Neural progenitor cell (in vitro differentiated cells): ENCODE results near the gene ACOX3. TPM values are rescaled to one million over a fixed set of nuclear protein-coding genes. Genes with fewer than 3 reads are reported as not detected.

Source experiments
- DNase-seq: peaks from one replicate; pipeline ENCODE4 v3.0.0-alpha.2; 2016; ENCODE audit warnings: low spot score
- H2AFZ ChIP-seq: fragments of 200-600 bp; sonication (generic); replicated peaks from 2 replicates; pipeline ENCODE4 v1.6.1; 2016; ENCODE audit warnings: antibody characterized with exemption
- H3F3A ChIP-seq: fragments of 200-600 bp; sonication (generic); 2 replicates; pipeline ENCODE4 v1.6.1; 2016; ENCODE audit warnings: antibody characterized with exemption, low read depth
- H3K27ac ChIP-seq: fragments of 200-600 bp; sonication (generic); 2 replicates; pipeline ENCODE4 v1.5.1; 2016; ENCODE audit warnings: mild to moderate bottlenecking
- H3K27me3 ChIP-seq: fragments of 200-600 bp; sonication (generic); 2 replicates; pipeline ENCODE4 v1.6.1; 2016; ENCODE audit warnings: mild to moderate bottlenecking, moderate library complexity
- H3K36me3 ChIP-seq: fragments of 200-600 bp; sonication (generic); 2 replicates; pipeline ENCODE4 v1.5.1; 2016
- H3K4me1 ChIP-seq: fragments of 200-600 bp; sonication (generic); 2 replicates; pipeline ENCODE4 v1.6.1; 2016; ENCODE audit warnings: mixed run types
- H3K4me2 ChIP-seq: fragments of 200-600 bp; sonication (generic); 2 replicates; pipeline ENCODE4 v1.6.1; 2016
- H3K4me3 ChIP-seq: fragments of 200-600 bp; sonication (generic); 2 replicates; pipeline ENCODE4 v1.5.1; 2016
- H3K79me2 ChIP-seq: fragments of 200-600 bp; sonication (generic); 2 replicates; pipeline ENCODE4 v1.6.1; 2016; ENCODE audit warnings: low read depth
- H3K9ac ChIP-seq: fragments of 200-600 bp; sonication (generic); 2 replicates; pipeline ENCODE4 v1.6.1; 2016
- H3K9me3 ChIP-seq: fragments of 200-600 bp; sonication (generic); 2 replicates; pipeline ENCODE4 v1.5.1; 2016; ENCODE audit warnings: low read depth
- H4K20me1 ChIP-seq: fragments of 200-600 bp; sonication (generic); 2 replicates; pipeline ENCODE4 v1.6.1; 2016; ENCODE audit warnings: low read depth
- H3K27ac Mint-ChIP-seq: 3 replicates; pipeline ENCODE4 v1.8.0; 2021; ENCODE audit warnings: mixed read lengths
- H3K27me3 Mint-ChIP-seq: 2 replicates; pipeline ENCODE4 v1.8.0; 2022; ENCODE audit warnings: low read depth, mild to moderate bottlenecking, inconsistent platforms, moderate library complexity, mixed read lengths; ENCODE audit not compliant: insufficient read depth
- H3K36me3 Mint-ChIP-seq: 3 replicates; pipeline ENCODE4 v1.8.0; 2021; ENCODE audit warnings: mixed read lengths
- H3K4me1 Mint-ChIP-seq: 3 replicates; pipeline ENCODE4 v1.8.0; 2021; ENCODE audit warnings: mixed read lengths
- H3K4me3 Mint-ChIP-seq: 3 replicates; pipeline ENCODE4 v1.8.0; 2021; ENCODE audit warnings: mild to moderate bottlenecking, moderate library complexity, mixed read lengths
- H3K9me3 Mint-ChIP-seq: 3 replicates; pipeline ENCODE4 v1.8.0; 2020; ENCODE audit warnings: mixed read lengths
- CTCF ChIP-seq: fragments of 200-600 bp; sonication (generic); IDR thresholded peaks from 2 replicates; pipeline ENCODE4 v1.5.1; 2017; ENCODE audit warnings: antibody characterized with exemption, mild to moderate bottlenecking
- EZH2 ChIP-seq: fragments of 200-600 bp; sonication (generic); IDR thresholded peaks from 2 replicates; pipeline ENCODE4 v1.6.1; 2017; ENCODE audit warnings: antibody characterized with exemption, mild to moderate bottlenecking, moderate library complexity
- EZH2phosphoT487 ChIP-seq: fragments of 200-600 bp; sonication (generic); IDR thresholded peaks from 2 replicates; pipeline ENCODE4 v1.6.1; 2017; ENCODE audit warnings: antibody characterized with exemption
- total RNA-seq: library from RNA; depleted of rRNA; stranded (reverse); fragments of >200 nt; gene quantifications from 2 replicates; pipeline ENCODE4 v1.2.3, GENCODE V29; 2015; ENCODE audit warnings: low replicate concordance

ACOX3 gene
- total RNA-seq, 1 donor from 2014 or later: 14.0 TPM

- Mint-ChIP-seq H3K4me1 (no peaks in the 10 kb centered on the region), H3K27me3 (peaks cover 4% of the 10 kb centered on the region), H3K36me3 (no peaks in the 10 kb centered on the region), H3K9me3 (peaks cover 17% of the 10 kb centered on the region), H3K27ac (no peak overlapping the region), H3K4me3 (no peak overlapping the region)
- Histone ChIP-seq H3K27ac (no peak overlapping the region), H3K4me3 (no peak overlapping the region), H3K9me3 (no peaks in the 10 kb centered on the region), H3K79me2 (no peaks in the 10 kb centered on the region), H3K4me1 (no peaks in the 10 kb centered on the region), H3K27me3 (no peaks in the 10 kb centered on the region), H2AFZ (no peak overlapping the region), H3K9ac (no peak overlapping the region), H4K20me1 (no peaks in the 10 kb centered on the region), H3F3A (no peaks in the 10 kb centered on the region), H3K36me3 (no peaks in the 10 kb centered on the region), H3K4me2 (no peak overlapping the region)
- TF ChIP-seq CTCF (no peak), EZH2 (no peak), EZH2phosphoT487 (no peak)
- no peak for DNase-seq
Measured at GRCh38 chr4:8328866-8329559, 111.5 kb downstream of the ACOX3 start.

- peaks cover 4% of the 10 kb centered on the region for H3K27me3 Mint-ChIP-seq
- no peaks in the 10 kb centered on the region for H3K4me1 Mint-ChIP-seq
- Histone ChIP-seq H3K9me3 (no peaks in the 10 kb centered on the region), H3F3A (no peaks in the 10 kb centered on the region), H3K79me2 (no peaks in the 10 kb centered on the region), H3K4me2 (no peak overlapping the region), H3K4me3 (no peak overlapping the region), H3K27ac (no peak overlapping the region), H4K20me1 (no peaks in the 10 kb centered on the region), H2AFZ (no peak overlapping the region), H3K4me1 (no peaks in the 10 kb centered on the region), H3K9ac (no peak overlapping the region), H3K36me3 (no peaks in the 10 kb centered on the region), H3K27me3 (no peaks in the 10 kb centered on the region)
- TF ChIP-seq CTCF (no peak), EZH2phosphoT487 (no peak), EZH2 (no peak)
- DNase-seq: no peak
- H3K9me3 Mint-ChIP-seq: peaks cover 20% of the 10 kb centered on the region
- H3K27ac Mint-ChIP-seq: no peak overlapping the region
- H3K36me3 Mint-ChIP-seq: no peaks in the 10 kb centered on the region
- H3K4me3 Mint-ChIP-seq: no peak overlapping the region
Measured at GRCh38 chr4:8328456-8328855, 112.1 kb downstream of the ACOX3 start.

- no peaks in the 10 kb centered on the region for H3K27me3 Mint-ChIP-seq
- DNase-seq: no peak
- H4K20me1 ChIP-seq: no peaks in the 10 kb centered on the region
- no peaks in the 10 kb centered on the region for H3K36me3 ChIP-seq
- H3K79me2 ChIP-seq: no peaks in the 10 kb centered on the region
- no peaks in the 10 kb centered on the region for H3K9me3 ChIP-seq
- no peak overlapping the region for H2AFZ ChIP-seq
- no peaks in the 10 kb centered on the region for H3F3A ChIP-seq
- H3K27ac ChIP-seq: no peak overlapping the region
- H3K36me3 Mint-ChIP-seq: no peaks in the 10 kb centered on the region
- no peak for TF ChIP-seq EZH2phosphoT487
- TF ChIP-seq CTCF: no peak
- no peak for TF ChIP-seq EZH2
- H3K9me3 Mint-ChIP-seq: peaks cover 23% of the 10 kb centered on the region
- no peak overlapping the region for H3K9ac ChIP-seq
- H3K4me3 Mint-ChIP-seq: no peak overlapping the region
- H3K27me3 ChIP-seq: no peaks in the 10 kb centered on the region
- H3K4me3 ChIP-seq: no peak overlapping the region
- H3K4me1 ChIP-seq: no peaks in the 10 kb centered on the region
- no peak overlapping the region for H3K27ac Mint-ChIP-seq
- H3K4me1 Mint-ChIP-seq: no peaks in the 10 kb centered on the region
- no peak overlapping the region for H3K4me2 ChIP-seq
Measured at GRCh38 chr4:8326206-8326605, 114.3 kb downstream of the ACOX3 start.
